ENCODE data around the gene NKD2.

DNA sequence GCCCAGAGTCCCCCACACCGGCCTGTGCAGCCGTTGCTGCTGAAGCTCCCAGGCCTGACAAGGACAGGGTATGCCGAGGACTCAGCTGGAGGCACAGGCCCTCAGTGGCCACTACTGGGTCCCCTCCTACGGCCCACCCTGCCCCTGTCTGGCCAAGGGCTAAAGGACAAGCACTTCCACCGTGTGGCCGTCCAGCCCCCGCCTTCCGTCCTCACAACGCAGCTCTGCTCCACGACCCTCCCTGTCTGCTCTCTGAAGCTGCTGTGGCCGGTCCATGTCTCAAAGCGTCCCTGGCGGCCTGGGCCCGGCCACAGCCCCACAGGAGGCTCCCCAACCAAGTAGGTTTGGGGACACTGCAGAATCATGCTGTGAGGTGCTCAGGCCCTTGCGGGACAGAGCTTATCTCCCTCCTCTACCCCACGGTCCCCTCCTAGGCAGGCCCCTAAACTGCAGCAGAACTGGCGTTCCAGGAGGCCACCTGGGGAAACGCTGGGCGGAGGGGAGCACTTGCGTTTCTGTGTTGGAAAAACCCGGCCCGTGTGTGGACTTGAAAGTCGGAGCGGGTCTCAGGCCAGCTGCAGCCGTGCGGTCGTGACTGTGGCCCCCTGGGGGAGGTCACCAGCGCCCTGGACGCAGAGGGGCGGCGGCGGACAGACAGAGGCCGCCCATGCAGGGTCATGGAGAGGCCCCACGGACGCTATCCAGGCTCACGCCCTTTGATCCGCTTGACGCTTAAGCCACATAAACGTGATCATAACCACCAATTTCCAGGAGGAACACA lies 45.6 kb downstream of the NKD2 start:
- TF ChIP-seq EZH2 (IDR thresholded peaks at IDR 0.05; ENCODE audit: insufficient read depth, poor library complexity, severe bottlenecking): no peak
- no peak for TF ChIP-seq EZH2phosphoT487 (IDR thresholded peaks at IDR 0.05; ENCODE audit: insufficient read depth, low read depth)
